ENCODE data around the gene UTS2R. TPM values are rescaled to one million over a fixed set of nuclear protein-coding genes. Genes with fewer than 3 reads are reported as not detected.

The UTS2R gene
- total RNA-seq, 2 experiments from 2014 or later: not detected

DNA sequence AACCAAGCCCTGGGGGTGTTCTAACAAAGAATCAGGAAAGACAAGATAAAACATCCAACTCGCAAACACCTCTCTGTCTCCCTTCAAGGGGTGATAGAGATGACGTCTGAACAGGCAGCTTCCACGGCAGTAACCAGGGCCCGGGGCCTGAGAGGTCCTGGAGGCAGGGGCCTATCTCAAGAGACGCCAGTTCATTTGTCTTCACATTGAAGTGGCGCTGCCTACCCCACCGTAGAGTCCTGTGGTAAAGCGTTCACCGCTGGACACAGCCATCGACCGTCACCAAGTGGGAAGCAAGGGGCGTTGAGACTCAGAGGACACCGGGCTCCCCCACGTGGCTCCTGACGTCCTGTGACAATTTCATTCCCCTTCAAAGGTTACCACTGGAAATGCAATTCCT lies 21.4 kb downstream of the UTS2R start:
- H3K36me3 Mint-ChIP-seq (ENCODE audit: low read depth): peaks cover 1% of the 10 kb centered on the region
- POLR2A ChIA-PET: no interaction called here
- H3K27ac Mint-ChIP-seq: no peak overlapping the region
- H3K4me3 Mint-ChIP-seq: no peak overlapping the region
- TF ChIP-seq, protein P1, sequence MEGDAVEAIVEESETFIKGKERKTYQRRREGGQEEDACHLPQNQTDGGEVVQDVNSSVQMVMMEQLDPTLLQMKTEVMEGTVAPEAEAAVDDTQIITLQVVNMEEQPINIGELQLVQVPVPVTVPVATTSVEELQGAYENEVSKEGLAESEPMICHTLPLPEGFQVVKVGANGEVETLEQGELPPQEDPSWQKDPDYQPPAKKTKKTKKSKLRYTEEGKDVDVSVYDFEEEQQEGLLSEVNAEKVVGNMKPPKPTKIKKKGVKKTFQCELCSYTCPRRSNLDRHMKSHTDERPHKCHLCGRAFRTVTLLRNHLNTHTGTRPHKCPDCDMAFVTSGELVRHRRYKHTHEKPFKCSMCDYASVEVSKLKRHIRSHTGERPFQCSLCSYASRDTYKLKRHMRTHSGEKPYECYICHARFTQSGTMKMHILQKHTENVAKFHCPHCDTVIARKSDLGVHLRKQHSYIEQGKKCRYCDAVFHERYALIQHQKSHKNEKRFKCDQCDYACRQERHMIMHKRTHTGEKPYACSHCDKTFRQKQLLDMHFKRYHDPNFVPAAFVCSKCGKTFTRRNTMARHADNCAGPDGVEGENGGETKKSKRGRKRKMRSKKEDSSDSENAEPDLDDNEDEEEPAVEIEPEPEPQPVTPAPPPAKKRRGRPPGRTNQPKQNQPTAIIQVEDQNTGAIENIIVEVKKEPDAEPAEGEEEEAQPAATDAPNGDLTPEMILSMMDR (IDR thresholded peaks at IDR 0.05): no peak
- no peaks in the 10 kb centered on the region for H3K27me3 Mint-ChIP-seq
- CTCF ChIA-PET: interaction anchor here (1.2 kb wide), 1 partner anchor 42 kb away, joined by 3 read pairs; no protein-coding TSS in a partner anchor
- ATAC-seq (no peak), DNase-seq (no peak)
- intact Hi-C loops (cut with micrococcal nuclease): no loop called here
- H3K9me3 Mint-ChIP-seq: no peaks in the 10 kb centered on the region
- no peaks in the 10 kb centered on the region for H3K4me1 Mint-ChIP-seq (ENCODE audit: low read depth)

DNA sequence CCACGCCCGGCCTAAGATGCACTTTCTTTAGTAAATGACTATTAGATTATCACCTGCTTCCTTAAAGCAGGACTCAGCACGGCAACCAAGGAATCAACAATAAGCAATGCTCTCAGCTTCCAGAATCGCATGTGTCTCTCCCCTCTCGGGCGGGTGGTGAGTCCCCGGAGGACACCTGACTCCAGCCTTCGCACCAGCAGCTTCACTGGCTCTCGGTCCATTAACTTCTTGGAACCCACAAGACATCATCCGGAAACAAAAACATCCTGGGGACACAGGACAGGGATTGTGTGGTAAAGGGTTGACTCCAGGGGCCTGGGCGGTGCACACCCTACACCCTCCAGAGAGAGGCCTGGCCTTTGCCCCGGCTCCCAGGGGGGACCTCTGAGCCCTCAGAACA lies 22.7 kb downstream of the UTS2R start:
- H3K36me3 Mint-ChIP-seq (ENCODE audit: low read depth): peaks cover 1% of the 10 kb centered on the region
- no peaks in the 10 kb centered on the region for H3K9me3 Mint-ChIP-seq
- H3K27ac Mint-ChIP-seq: no peak overlapping the region
- ChIA-PET POLR2A (interaction anchor here (1.1 kb wide), 1 partner anchor 21 kb away, joined by 3 read pairs; no protein-coding TSS in a partner anchor), CTCF (interaction anchor here (1.3 kb wide), 1 partner anchor 43 kb away, joined by 4 read pairs; no protein-coding TSS in a partner anchor)
- DNase-seq (no peak), ATAC-seq (no peak)
- H3K4me1 Mint-ChIP-seq (ENCODE audit: low read depth): no peaks in the 10 kb centered on the region
- TF ChIP-seq, protein P1 (IDR thresholded peaks at IDR 0.05): no peak
- no peaks in the 10 kb centered on the region for H3K27me3 Mint-ChIP-seq
- intact Hi-C loops (cut with micrococcal nuclease): no loop called here
- H3K4me3 Mint-ChIP-seq: no peak overlapping the region

DNA sequence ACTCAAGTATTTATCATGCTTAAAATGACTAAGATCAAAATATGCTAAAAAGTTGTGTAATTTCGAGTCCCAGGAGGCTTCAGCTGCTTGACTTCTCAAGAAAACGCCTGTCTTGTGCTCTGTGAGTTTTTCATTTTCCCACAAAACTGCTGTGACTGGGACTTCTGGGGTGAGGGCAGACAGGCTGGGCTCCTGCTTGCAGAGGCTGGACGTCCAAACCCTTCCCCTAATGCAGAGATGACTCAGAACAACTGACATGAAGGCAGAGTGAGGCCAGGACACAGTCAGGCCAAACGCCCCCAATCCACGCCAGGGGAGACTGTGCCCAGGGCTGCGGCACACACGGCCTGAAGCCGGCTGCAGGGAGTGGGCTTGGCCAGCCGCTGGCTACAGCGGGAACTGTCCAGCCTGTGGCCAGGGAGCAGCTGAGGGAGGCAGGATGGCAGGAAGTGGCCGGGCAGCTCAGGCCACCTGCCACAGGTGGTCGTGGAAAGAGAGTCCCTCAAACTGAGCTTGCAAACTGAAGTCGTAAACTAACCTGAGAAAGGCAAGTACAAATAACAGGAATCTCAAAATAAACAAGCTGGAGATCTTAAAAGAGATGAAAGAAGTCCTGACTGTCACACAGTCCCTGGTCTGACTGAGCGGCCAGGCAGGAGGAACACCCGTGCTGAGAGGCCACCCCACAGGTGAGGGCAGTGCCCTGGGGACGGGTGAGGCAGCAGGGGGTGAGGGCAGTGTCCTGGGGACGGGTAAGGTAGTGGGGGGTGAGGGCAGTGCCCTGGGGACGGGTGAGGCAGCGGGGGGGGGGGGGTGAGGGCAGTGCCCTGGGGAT lies 25.3 kb downstream of the UTS2R start:
- Mint-ChIP-seq H3K4me3 (no peak overlapping the region), H3K4me1 (ENCODE audit: low read depth) (peaks cover 10% of the 10 kb centered on the region), H3K27me3 (no peaks in the 10 kb centered on the region), H3K27ac (no peak overlapping the region), H3K36me3 (ENCODE audit: low read depth) (peaks cover 6% of the 10 kb centered on the region), H3K9me3 (no peaks in the 10 kb centered on the region)
- intact Hi-C loops (cut with micrococcal nuclease): no loop called here
- DNase-seq: no peak
- ChIA-PET CTCF (no interaction called here), POLR2A (no interaction called here)
- no peak for ATAC-seq
- TF ChIP-seq, protein P1 (IDR thresholded peaks at IDR 0.05): no peak

DNA sequence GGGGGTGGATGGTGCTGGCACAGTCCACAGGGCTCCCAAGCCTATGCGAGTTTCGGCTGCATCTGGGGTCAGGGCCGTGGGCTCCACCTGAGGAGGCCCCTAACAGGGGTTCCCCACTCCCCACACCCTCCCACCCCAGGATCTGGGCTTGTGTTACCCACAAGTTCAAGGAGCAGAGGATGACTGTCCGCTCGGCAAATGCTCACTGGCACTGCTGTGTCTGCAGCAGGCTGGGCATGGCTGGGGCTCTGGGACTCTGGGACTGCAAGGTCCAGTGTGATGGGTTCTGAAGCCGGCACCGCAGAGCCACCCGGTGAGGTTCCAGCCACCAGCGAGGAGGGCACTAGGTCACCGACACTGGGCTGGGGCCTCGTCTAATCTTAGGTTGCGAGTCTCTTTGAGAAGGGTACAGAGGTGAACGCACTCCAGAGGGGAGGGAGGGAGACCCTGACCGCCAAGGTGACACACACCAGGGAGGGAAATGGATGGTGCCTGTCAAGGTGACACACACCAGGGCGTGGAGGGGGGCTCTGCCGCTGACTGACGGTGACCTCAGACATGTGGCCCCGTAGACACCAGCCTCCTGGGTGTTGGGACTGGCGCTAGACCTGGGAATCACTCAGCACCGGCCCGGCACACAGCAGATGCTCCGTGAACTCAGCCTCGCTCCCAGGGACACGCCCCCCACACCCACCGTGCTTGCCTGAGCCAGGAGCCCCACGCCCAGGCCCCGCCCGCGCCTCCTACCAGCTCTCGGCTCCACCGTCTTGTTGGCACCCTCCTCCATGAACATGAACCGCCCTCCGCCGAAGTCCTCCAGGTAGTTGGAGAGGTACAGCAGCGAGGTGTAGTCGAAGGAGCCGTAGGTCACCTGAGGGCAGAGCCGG lies 26.1 kb downstream of the UTS2R start:
- CTCF ChIA-PET: no interaction called here
- no peak overlapping the region for H3K27ac Mint-ChIP-seq
- ATAC-seq: no peak

More for the DNA sequence above, 26.1 kb downstream of the UTS2R start:
- Mint-ChIP-seq H3K4me3 (no peak overlapping the region), H3K9me3 (no peaks in the 10 kb centered on the region), H3K27me3 (no peaks in the 10 kb centered on the region), H3K4me1 (ENCODE audit: low read depth) (peaks cover 11% of the 10 kb centered on the region), H3K36me3 (ENCODE audit: low read depth) (peaks cover 7% of the 10 kb centered on the region)
- TF ChIP-seq, protein P1 (IDR thresholded peaks at IDR 0.05): no peak
- DNase-seq: no peak
- POLR2A ChIA-PET: no interaction called here
- intact Hi-C loops (cut with micrococcal nuclease): no loop called here

Measured in activated CD8-positive, alpha-beta T cell treated with anti-CD3 and anti-CD28 coated beads for 36 hours (primary cell).